HUDEP-2 (cell line): ENCODE data around the gene METTL3.

Experiments used
- DNase-seq, 76 experiments: peaks; one replicate each; lab custom pipeline; 2025; ENCODE audit not compliant: unreplicated experiment in 76 of 76; lab: John Stamatoyannopoulos, UW

METTL3 gene

DNA sequence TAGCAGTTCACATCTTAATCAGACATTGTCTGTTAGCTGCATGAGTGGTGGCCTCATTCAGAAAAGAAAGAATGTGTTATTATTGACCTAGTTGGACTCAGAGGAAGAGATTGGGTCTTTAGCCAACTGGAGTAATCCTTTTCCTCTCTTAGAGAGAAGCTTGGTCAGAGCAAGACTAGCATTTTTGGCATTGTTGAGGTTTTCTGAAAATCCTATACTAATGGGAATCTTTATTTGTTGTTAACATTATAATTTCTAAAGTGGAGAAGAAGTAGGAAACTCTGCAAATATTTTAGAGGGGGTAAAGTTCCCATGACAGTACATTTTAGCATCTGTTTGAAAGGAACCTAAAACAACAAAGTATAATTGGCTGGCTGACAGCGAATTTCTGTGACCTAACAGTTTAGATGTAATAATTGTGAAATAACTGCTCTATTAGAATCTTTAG is 24.5 kb downstream of the METTL3 start:
- no peak for DNase-seq

DNA sequence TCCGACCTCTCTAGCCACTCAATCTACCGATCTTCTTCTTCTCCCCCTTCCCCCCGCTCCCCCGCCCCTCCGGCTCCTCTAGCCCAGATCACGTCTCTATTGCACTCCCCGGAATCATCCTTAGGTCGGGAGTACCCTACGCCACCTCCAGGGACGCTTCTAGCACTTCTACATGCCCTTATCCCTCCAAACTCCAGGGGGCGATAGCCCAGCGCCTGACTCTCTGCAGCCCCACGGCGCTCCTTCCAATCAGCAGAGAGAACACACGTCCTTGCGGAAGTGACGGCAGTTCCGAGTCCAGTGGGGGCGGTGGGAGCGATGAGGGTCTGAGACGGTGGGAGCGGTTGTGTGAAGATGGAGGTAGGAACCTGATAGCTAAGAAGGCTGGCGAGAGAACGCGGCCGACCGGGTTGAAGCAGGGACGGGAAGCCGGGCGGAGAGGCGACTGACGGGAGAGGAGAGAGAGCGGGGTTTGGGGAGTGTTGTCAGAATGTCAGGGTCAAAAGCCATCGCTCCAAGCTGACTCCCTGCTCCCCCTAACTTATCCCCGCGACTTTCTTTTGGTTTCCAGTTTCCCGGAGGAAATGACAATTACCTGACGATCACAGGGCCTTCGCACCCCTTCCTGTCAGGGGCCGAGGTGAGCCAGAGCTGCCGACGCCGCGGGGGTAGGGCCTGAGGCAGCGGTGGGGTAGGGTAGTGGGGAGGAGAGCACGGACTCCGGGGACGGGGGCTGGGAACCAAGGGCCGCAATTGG is 34.0 kb downstream of the METTL3 start, which contains the start of the genes RAB2B and TOX4:
Gene RAB2B (minus strand): TSS at position 35 of the 757 bp plus-strand sequence. CDS start 87 bp downstream, outside the sequence.
Gene TOX4 (plus strand): TSS at position 271 of the 757 bp plus-strand sequence. CDS start 84 bp downstream, at position 355.
- peak; percentile 40 to 98 (median 93) for DNase-seq

DNA sequence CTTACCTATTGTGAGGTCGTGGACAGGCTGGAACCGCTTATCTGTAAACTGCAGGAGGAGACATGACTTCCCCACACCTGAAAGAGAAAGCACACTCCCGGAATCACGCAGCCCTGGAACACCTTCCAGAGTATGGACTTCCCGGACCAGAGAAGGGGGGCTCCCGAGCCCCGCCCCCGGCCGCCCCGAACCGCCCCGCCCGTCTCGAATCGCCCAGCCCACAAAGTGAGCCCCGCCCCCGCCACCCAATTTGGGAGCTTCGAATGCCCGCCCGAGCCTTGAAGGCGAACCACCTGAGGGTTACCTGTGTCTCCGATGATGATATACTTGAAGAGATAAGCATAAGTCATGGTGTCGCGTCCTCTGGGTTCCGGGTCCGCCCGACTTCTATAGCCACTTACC is 34.6 kb downstream of the METTL3 start:
- peak in 41 of 76 experiments; percentile 3 to 88 (median 79) for DNase-seq

DNA sequence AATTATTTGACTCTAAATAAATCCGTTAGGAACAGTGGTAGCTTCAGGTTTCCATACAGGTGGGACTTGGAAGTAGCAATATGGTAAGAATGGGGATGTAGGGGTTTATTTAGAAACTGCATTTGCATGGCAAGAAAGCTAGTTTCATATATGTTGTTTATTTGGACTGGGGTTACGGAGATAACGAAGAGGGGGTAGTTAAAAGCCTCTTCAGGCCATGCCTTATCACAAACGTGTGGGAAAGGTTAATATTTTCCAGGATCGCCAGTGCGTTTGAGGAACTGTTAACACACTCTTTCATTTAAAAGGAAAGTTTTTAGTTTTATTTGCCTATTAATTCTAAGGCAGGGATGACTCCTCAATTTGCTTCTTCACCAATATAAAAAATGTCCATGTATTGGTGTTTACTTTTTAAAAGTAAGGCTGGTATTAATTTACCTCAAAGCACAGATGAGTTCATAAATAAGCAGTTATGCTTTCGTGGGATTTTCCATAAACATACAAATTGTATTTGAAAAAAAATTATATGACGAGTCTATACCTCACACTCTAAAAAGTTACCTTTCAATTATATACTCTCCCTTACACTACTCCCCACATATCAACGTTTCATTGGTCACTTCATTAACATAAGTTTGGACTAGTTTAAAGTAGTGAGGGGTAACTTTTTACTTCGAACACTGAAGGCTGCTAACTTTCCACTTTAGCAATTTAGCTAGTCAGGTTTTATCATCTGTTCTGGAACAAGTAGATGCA is 35.2 kb downstream of the METTL3 start:
- DNase-seq: no peak

DNA sequence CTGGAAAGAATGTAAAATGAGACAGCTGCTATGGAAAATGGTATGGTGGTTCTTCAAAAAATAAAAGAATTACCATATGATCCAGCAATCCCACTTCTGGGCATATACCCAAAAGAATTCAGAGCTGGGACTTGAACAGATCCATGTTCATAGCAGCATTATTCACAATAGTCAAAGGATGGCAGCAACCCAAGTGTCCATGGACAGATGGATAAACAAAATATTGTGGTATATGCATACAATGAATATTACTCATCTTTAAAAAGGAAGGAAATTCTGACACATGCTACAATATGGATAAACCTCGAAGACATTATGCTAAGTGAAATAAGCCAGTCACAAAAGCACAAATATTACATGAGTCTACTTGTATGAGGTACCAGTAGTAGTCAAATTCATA is 43.5 kb downstream of the METTL3 start:
- no peak for DNase-seq

DNA sequence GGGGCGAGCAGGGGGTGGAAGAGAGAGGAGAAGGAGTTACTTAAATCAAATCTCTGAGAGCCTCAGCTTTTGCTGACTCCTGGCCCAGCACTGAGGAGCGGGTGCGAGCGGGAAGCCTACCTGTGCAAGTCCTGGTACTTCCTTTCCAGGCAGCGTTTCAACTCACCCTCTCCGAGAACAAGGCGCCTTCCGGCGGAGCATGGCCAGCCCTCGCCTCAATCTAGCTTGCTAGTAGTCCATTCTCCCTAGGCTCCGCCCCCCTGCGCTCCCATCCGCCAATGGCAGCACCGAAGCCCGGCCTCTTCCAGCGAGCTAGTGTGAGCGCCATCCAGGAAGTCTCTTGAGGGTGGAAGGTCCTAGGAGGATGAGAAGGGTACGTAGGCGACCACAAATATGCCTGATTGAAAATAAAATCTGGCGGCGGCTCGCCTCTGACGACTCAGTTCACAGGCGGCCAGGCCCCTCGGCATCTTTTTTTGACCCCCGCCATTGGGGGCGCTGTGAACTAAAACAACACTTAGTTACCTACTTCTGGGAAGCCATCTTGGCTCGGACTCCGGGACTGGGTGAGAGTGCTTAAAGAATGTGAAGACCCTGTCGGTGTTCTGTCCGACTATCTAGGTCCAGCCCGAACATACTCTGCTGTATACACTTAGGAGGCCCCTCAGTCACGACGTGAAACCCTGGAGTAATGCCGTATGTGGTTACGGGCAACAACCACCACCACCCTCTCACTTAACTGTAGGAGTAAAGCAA is 55.0 kb downstream of the METTL3 start, which contains the start of gene CHD8:
Gene CHD8 (minus strand): TSS at position 212 of the 756 bp plus-strand sequence. CDS start 24,480 bp downstream, outside the sequence.
- DNase-seq: peak in 75 of 76 experiments; percentile 75 to 100 (median 98)

DNA sequence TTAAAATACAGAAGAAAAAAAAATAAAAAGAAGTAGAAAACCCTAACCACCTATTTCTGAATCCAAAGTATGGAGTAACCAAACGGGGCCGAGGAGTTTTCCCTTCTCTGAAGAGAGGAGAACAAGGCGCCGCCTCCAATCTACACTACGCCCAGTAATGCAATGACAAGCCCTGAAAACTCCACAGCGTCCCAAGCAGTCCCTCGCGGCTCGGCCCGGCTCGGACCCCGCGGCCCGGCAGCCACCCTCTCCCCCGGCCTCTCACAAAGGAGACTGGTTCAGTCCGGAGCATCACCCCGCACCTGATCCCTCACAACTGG is 55.6 kb downstream of the METTL3 start:
- peak in 18 of 76 experiments; percentile 22 to 58 (median 35) for DNase-seq

DNA sequence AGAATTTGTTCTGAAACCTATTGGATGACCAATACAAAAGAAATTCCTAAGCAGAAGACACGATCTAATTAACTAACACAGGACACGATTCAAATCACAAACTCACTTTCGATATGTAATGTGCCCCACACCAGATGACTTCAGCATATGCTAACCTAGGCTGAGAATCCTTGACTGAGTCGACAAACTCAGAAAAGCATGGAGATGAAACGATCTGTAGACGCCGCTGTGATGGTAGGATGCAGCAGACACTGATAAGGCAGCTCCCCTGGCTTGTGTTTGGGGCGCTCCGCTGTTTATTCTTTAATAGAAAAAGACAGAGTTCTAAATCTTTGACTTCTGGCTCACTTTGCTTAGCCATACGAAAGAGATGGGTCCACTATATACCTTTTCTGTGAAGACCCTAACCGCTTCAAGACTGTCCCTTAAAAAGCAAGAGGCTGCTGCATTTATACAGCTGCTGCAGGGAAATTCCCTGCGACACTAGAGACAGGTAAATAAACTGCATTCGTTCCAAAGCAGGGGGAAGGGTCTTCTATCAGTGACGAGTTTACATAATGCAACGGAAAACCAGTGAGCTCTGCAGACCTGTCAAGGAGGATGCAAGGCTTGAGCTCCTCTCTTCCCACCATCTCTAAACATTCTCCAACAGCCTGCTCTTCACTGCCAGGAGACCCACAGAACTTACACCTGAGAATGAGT is 56.1 kb downstream of the METTL3 start:
- DNase-seq: peak in 2 of 76 experiments; percentile 3 to 24

DNA sequence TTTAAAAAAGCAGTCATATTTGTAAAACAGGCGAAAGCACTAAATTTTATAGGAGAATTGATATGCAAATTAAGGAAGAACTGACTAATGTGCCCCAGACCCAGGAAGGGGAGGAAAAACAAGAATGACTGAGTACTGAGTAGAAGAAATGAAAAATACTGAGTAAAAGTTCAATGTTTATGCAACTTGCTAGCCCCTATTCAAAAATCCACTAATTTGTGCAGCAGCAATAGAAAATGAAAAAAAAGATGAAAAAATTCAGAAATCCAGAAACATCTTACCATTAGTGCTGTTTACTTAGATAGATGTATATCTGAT is 61.3 kb downstream of the METTL3 start:
- DNase-seq: no peak
